Mesenchymal stem cell (in vitro differentiated cells and primary cell): ENCODE data around the gene PCBD2.

Experiments
- DNase-seq: peaks from one replicate; pipeline ENCODE4 v3.0.0-alpha.2; 2013
- H2AFZ ChIP-seq: one replicate; pipeline ENCODE4 v1.6.1; 2013; ENCODE audit warnings: low read depth, mild to moderate bottlenecking, control low read depth, inconsistent platforms, low read length, moderate library complexity
- H2AK5ac ChIP-seq: 2 replicates; pipeline ENCODE4 v1.6.1; 2013; ENCODE audit warnings: low read length, moderate library complexity, mild to moderate bottlenecking, inconsistent platforms; ENCODE audit not compliant: severe bottlenecking
- H2BK120ac ChIP-seq: one replicate; pipeline ENCODE4 v1.6.1; 2013; ENCODE audit warnings: low read depth, mild to moderate bottlenecking, inconsistent platforms, low read length, moderate library complexity
- H2BK12ac ChIP-seq, 2 experiments: one replicate each; pipeline ENCODE4 v1.6.1; 2013; ENCODE audit warnings: inconsistent platforms in 2 of 2, low read length in 2 of 2, mild to moderate bottlenecking in 2 of 2, moderate library complexity in 2 of 2, control low read depth in 1 of 2
- H2BK15ac ChIP-seq: one replicate; pipeline ENCODE4 v1.6.1; 2013; ENCODE audit warnings: mild to moderate bottlenecking, low read depth, inconsistent platforms; ENCODE audit not compliant: poor library complexity, severe bottlenecking
- H2BK5ac ChIP-seq: 2 replicates; pipeline ENCODE4 v1.6.1; 2013; ENCODE audit warnings: low read depth, mild to moderate bottlenecking, low read length, control low read depth, inconsistent platforms; ENCODE audit not compliant: poor library complexity, severe bottlenecking
- H3K14ac ChIP-seq, 2 experiments: one replicate each; pipeline ENCODE4 v1.6.1; 2013; ENCODE audit warnings: inconsistent platforms in 2 of 2, low read length in 2 of 2, control low read depth in 1 of 2, mild to moderate bottlenecking in 1 of 2, moderate library complexity in 1 of 2
- H3K18ac ChIP-seq, 2 experiments: one replicate each; pipeline ENCODE4 v1.6.1; 2013; ENCODE audit warnings: inconsistent platforms in 2 of 2, low read length in 2 of 2, control low read depth in 1 of 2, low read depth in 1 of 2, mild to moderate bottlenecking in 1 of 2
- H3K23ac ChIP-seq, 2 experiments: one replicate each; pipeline ENCODE4 v1.6.1; 2013; ENCODE audit warnings: inconsistent platforms in 2 of 2, low read length in 2 of 2, mild to moderate bottlenecking in 2 of 2, moderate library complexity in 2 of 2, control low read depth in 1 of 2
- H3K27ac ChIP-seq: 2 replicates; pipeline ENCODE4 v1.5.1; 2013; ENCODE audit warnings: mild to moderate bottlenecking, moderate library complexity, low read length, control low read depth, inconsistent platforms; ENCODE audit not compliant: poor library complexity, severe bottlenecking
- H3K27me3 ChIP-seq, 2 experiments: 2 replicates each; pipeline versions ENCODE4 v1.6.1 to v1.7.0; 2013; ENCODE audit warnings: low read length in 2 of 2, mild to moderate bottlenecking in 2 of 2, moderate library complexity in 2 of 2, control low read depth in 1 of 2, inconsistent platforms in 1 of 2; ENCODE audit not compliant: control insufficient read depth in 1 of 2, insufficient read depth in 1 of 2
- H3K36me3 ChIP-seq, 2 experiments: 2 replicates each; pipeline versions ENCODE4 v1.6.1 to v1.7.0; 2013; ENCODE audit warnings: low read length in 2 of 2, control low read depth in 1 of 2, inconsistent platforms in 1 of 2, low read depth in 1 of 2, mild to moderate bottlenecking in 1 of 2; ENCODE audit not compliant: insufficient read depth in 2 of 2, control insufficient read depth in 1 of 2
- H3K4ac ChIP-seq, 2 experiments: one replicate each; pipeline ENCODE4 v1.6.1; 2013; ENCODE audit warnings: inconsistent platforms in 2 of 2, low read length in 2 of 2, mild to moderate bottlenecking in 2 of 2, moderate library complexity in 2 of 2, control low read depth in 1 of 2, low read depth in 1 of 2
- H3K4me1 ChIP-seq: 2 replicates; pipeline ENCODE4 v1.6.1; 2013; ENCODE audit warnings: low read depth, low read length, control low read depth; ENCODE audit not compliant: control insufficient read depth, insufficient read depth
- H3K4me2 ChIP-seq: 2 replicates; pipeline ENCODE4 v1.6.1; 2013; ENCODE audit warnings: low read length, mild to moderate bottlenecking, inconsistent platforms; ENCODE audit not compliant: poor library complexity, severe bottlenecking
- H3K4me3 ChIP-seq, 2 experiments: 2 replicates each; pipeline versions ENCODE4 v1.5.1 to v1.7.0; 2013; ENCODE audit warnings: low read length in 2 of 2, mild to moderate bottlenecking in 2 of 2, control low read depth in 1 of 2, low read depth in 1 of 2; ENCODE audit not compliant: insufficient read depth in 1 of 2
- H3K79me1 ChIP-seq: replicated peaks from 2 replicates; pipeline ENCODE4 v1.6.1; 2013; ENCODE audit warnings: mild to moderate bottlenecking, control low read depth, low read length, inconsistent platforms; ENCODE audit not compliant: poor library complexity, severe bottlenecking
- H3K9ac ChIP-seq: 2 replicates; pipeline ENCODE4 v1.7.0; 2013; ENCODE audit warnings: mild to moderate bottlenecking, low read length, moderate library complexity
- H3K9me3 ChIP-seq: 2 replicates; pipeline ENCODE4 v1.7.0; 2013; ENCODE audit warnings: mild to moderate bottlenecking, low read length; ENCODE audit not compliant: control insufficient read depth
- H4K8ac ChIP-seq: one replicate; pipeline ENCODE4 v1.6.1; 2013; ENCODE audit warnings: inconsistent platforms, mild to moderate bottlenecking, low read length, moderate library complexity
- H4K91ac ChIP-seq: one replicate; pipeline ENCODE4 v1.6.1; 2013; ENCODE audit warnings: mild to moderate bottlenecking, low read length, inconsistent platforms
- WGBS: methylation state at CpG from one replicate; pipeline ENCODE4 v1.1.7; 2013; ENCODE audit warnings: mixed read lengths; 5-methylcytosine and 5-hydroxymethylcytosine counted together

Gene PCBD2

GRCh38 chr5:134975078-134975715 is 70.3 kb downstream of the PCBD2 start:
- no peak overlapping the region for H3K14ac ChIP-seq
- H3K18ac ChIP-seq = no peak overlapping the region
- WGBS = 69% methylated on average over 1 of the region's 2 CpGs
- H3K27me3 ChIP-seq = no peaks in the 10 kb centered on the region
- no peak overlapping the region for H2AFZ ChIP-seq
- H2BK15ac ChIP-seq = no peak overlapping the region
- no peak overlapping the region for H3K4me2 ChIP-seq
- no peak overlapping the region for H4K91ac ChIP-seq
- no peak overlapping the region for H2BK12ac ChIP-seq
- no peak overlapping the region for H2BK5ac ChIP-seq
- no peak overlapping the region for H2AK5ac ChIP-seq
- H3K4me1 ChIP-seq = no peaks in the 10 kb centered on the region
- H3K9me3 ChIP-seq = peaks cover 17% of the 10 kb centered on the region
- no peak overlapping the region for H3K27ac ChIP-seq
- no peak overlapping the region for H3K4ac ChIP-seq
- H3K9ac ChIP-seq = no peak overlapping the region
- H3K36me3 ChIP-seq = no peaks in the 10 kb centered on the region
- H3K79me1 ChIP-seq = no peaks in the 10 kb centered on the region
- H2BK120ac ChIP-seq = no peak overlapping the region
- no peak overlapping the region for H3K4me3 ChIP-seq
- peak; percentile 62 for DNase-seq
- no peak overlapping the region for H3K23ac ChIP-seq
- no peak overlapping the region for H4K8ac ChIP-seq

- Histone ChIP-seq H3K27me3 (no peaks in the 10 kb centered on the region), H3K36me3 (no peaks in the 10 kb centered on the region), H4K91ac (no peak overlapping the region), H3K4ac (no peak overlapping the region), H3K79me1 (no peaks in the 10 kb centered on the region), H2BK120ac (no peak overlapping the region), H3K27ac (no peak overlapping the region), H3K9me3 (peaks cover 20% of the 10 kb centered on the region), H3K23ac (no peak overlapping the region), H2AFZ (no peak overlapping the region), H2BK12ac (no peak overlapping the region), H4K8ac (no peak overlapping the region), H2AK5ac (no peak overlapping the region), H3K18ac (no peak overlapping the region), H3K9ac (no peak overlapping the region), H3K4me3 (no peak overlapping the region), H3K4me2 (no peak overlapping the region), H3K14ac (no peak overlapping the region), H2BK15ac (no peak overlapping the region), H3K4me1 (no peaks in the 10 kb centered on the region), H2BK5ac (no peak overlapping the region)
- DNase-seq = no peak
Measured at GRCh38 chr5:134975843-134976242, 70.9 kb downstream of the PCBD2 start.

- Histone ChIP-seq H2AFZ (no peak overlapping the region), H4K8ac (no peak overlapping the region), H2BK15ac (no peak overlapping the region), H2BK120ac (no peak overlapping the region), H3K9ac (no peak overlapping the region), H4K91ac (no peak overlapping the region), H3K4ac (no peak overlapping the region), H3K4me1 (no peaks in the 10 kb centered on the region), H3K4me3 (no peak overlapping the region), H3K14ac (no peak overlapping the region), H3K4me2 (no peak overlapping the region), H2AK5ac (no peak overlapping the region), H3K18ac (no peak overlapping the region), H3K79me1 (no peaks in the 10 kb centered on the region), H3K23ac (no peak overlapping the region), H3K36me3 (no peaks in the 10 kb centered on the region), H3K9me3 (peaks cover 27% of the 10 kb centered on the region), H3K27ac (no peak overlapping the region), H2BK5ac (no peak overlapping the region), H2BK12ac (no peak overlapping the region), H3K27me3 (no peaks in the 10 kb centered on the region)
- WGBS = 91% methylated on average over 1 of the region's 1 CpG
- no peak for DNase-seq
Measured at GRCh38 chr5:134976841-134977240, 71.9 kb downstream of the PCBD2 start.

- Histone ChIP-seq H3K4ac (no peak overlapping the region), H3K79me1 (no peaks in the 10 kb centered on the region), H3K18ac (no peak overlapping the region), H3K4me2 (no peak overlapping the region), H3K14ac (no peak overlapping the region), H2BK12ac (no peak overlapping the region), H2BK5ac (no peak overlapping the region), H3K4me3 (no peak overlapping the region), H2AK5ac (no peak overlapping the region), H4K91ac (no peak overlapping the region), H2AFZ (no peak overlapping the region), H3K27me3 (no peaks in the 10 kb centered on the region), H3K27ac (no peak overlapping the region), H3K4me1 (no peaks in the 10 kb centered on the region), H3K36me3 (no peaks in the 10 kb centered on the region), H3K23ac (no peak overlapping the region), H3K9me3 (peaks cover 51% of the 10 kb centered on the region), H3K9ac (no peak overlapping the region), H2BK120ac (no peak overlapping the region), H2BK15ac (no peak overlapping the region), H4K8ac (no peak overlapping the region)
- DNase-seq = no peak
- WGBS = 76% methylated on average over 3 of the region's 3 CpGs
Measured at GRCh38 chr5:134979416-134979815, 74.5 kb downstream of the PCBD2 start.
